ENCODE data around the gene FTSJ1.
"Not testable (repeated sequence)": the region's sequence is repeated elsewhere in the genome, so short reads cannot be mapped to it uniquely, and the experiment has no call there.

The FTSJ1 gene

GRCh38 chrX:48504261-48504660, 28.3 kb downstream of the FTSJ1 start:
- no peak for DNase-seq

DNA sequence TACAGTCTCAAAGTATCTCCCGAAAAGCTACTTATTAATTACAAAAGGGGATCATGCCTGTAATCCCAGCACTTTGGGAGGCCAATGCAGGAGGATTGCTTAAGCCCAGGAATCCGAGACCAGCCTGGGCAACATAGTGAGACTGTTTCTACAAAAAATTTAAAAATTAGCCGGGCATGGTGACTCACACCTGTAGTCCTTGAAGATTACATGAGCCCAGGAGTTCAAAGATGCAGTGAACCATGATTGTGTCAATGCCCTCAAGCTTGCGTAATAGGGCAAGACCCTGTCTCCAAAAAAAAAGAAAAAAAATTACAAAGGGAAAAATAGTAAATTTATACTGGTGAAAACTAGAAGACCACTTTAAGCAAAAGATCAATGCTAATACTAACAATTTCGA, 29.5 kb downstream of the FTSJ1 start:
- DNase-seq, result no peak

DNA sequence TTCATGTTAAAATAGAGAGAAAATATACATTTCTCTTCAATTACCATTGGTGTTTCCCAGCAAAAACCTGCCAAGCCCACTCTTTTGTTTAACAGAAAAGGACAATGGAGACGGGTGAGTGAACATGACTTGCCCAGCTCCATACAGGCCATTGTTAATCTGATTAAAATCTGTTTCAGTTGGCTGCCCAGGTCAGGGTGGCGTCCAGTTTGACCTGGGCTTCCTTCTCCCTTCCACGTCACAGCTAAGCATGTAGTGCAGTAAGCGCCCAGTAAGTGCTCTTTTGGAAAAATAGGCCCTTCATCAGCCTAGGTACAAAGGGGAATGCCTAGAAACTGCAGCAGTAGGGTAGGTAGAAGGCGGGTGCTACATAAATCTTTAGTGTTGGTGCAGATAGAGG, 31.2 kb downstream of the FTSJ1 start:
- no peak for DNase-seq

DNA sequence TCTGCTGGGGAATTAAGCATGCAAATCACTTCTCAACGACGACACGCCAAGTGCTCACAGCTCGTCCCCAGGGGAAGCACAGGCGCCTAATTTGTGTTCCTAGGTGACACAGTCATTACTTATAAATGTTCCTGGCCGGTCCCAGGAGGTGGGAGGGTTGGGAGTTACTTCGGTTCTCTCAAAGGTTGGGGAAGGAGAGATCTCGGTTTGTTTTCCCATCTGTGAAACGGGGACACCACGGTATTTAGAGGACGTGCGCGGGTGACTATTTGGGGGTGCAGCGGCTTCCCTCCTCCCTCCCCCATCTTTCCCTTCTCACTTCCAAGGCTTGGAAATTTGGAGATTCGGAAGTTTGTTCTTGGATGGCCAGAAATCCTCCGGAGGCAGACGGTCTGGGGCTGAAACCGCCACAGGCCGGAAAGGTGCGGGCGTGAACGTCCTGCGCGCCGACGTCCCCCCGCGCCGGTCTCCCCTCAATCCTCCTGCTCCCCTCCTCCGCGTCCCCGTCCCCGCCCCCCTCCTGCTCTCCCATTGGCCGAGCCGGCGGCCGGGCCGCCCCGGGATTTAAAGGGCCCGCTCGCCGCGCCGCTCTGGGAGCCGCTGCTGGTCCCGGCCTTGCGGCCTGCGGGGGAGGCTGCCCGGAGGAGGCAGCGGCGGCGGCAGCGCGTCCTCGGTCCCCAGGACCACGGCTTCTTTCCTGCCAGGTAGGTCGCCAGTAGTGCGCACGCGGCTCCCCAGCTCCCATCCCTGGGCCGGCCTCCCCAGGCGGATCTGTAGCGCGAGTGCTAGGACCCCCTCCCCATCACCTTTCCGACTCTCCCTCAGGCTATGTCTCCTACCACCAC, 32.6 kb downstream of the FTSJ1 start, which contains the start of gene PORCN:
TSS of gene PORCN (plus strand) at position 593 of the 845 bp plus-strand sequence. CDS start 829 bp downstream, outside the sequence.
- peak; percentile 18 for DNase-seq

- no peak for DNase-seq
These were observed 33.2 kb downstream of the FTSJ1 start for GRCh38 chrX:48509245-48509590.

DNA sequence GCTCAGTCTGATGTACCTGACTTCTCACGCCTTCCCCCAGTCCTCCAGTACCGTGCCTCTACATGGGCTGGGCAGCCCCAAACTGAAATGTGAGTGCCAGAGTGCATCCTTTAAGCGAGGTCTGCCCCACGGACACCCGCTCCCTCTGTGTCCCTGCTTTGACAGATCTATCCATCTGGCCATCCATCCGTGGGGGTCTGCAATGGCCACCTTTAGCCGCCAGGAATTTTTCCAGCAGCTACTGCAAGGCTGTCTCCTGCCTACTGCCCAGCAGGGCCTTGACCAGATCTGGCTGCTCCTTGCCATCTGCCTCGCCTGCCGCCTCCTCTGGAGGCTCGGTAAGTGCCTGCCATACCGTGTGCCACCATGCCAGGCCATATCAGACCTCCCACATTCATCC, 33.6 kb downstream of the FTSJ1 start:
- no peak for DNase-seq

DNA sequence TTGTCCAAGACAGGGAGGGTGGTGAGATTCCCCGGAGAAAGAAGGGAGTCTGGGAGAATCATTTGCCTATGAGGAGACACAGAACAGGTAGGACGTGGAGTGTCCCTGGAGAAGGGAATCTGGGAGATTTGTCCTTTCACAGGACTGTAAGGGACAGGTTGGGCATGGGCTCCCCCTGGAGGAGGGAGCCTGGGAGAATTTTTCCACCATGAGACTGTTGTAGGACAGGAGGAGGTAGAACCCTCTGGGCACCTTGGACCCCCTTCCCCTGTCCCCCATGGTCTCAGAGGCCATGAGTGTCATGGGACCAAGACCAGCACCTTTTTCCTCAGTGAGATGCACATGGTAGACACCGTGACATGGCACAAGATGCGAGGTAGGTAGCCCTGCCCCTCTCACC, 35.6 kb downstream of the FTSJ1 start:
- DNase-seq, result no peak

DNA sequence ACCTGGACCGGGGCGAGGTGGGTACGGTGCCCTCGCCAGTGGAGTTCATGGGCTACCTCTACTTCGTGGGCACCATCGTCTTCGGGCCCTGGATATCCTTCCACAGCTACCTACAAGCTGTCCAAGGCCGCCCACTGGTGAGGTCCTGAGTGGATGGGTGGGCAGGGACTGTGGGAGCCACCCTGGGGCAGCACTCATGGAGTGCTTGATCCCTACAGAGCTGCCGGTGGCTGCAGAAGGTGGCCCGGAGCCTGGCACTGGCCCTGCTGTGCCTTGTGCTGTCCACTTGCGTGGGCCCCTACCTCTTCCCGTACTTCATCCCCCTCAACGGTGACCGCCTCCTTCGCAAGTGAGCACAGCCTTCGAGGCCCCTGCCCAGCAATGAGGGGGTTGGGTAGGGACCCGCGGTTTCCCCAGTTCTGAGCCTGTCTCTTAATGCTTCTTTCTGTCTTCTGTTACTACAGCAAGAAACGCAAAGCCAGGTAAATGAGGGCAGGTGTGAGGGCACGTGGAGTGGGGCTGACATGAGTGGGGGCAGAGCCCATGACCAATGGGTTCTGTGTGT, 36.5 kb downstream of the FTSJ1 start:
- DNase-seq, result no peak

DNA sequence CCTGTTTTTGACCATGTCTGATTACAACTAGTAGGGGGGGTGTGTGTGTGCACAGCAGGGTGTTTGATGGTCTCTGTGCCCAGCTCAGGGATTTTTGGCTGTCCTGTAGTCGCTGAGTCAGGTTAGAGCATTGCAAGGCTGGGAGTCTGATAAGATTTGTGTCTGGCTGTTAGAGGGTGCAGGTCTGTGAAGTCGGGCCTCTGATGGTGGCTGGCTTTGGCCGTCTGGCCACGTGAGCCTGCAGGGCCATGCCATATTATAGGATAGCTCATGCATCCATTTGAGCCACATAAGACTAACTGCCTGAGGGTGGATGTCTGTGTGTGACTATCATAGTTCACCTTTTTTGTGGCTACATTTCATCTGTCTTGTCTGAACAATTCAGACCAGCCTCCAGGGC, 37.7 kb downstream of the FTSJ1 start:
- DNase-seq, result no peak

DNA sequence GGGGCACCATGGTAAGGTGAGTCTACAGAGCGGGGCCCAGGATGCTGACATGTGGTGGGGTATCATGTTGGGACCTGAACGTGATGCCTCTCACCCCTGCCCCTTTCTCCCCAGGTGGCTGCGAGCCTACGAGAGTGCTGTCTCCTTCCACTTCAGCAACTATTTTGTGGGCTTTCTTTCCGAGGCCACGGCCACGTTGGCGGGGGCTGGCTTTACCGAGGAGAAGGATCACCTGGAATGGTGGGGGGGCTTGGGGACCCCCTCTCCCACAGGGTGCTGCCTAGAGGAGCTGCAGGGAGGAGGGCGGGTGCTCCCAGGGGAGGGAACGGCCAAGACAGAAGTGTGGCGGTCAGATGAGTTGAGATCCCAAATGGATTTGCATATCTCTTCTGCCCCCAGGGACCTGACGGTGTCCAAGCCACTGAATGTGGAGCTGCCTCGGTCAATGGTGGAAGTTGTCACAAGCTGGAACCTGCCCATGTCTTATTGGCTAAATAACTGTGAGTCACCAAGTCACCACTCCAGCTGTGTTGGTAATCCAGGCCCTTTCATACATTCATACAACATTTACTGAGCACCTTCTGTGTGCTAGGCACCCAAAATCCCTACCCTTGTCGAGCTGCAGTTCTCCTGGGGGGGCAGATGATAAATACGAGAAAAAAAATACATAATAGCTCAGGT, 38.3 kb downstream of the FTSJ1 start:
- DNase-seq, result no peak

GRCh38 chrX:48514868-48515460, 39.0 kb downstream of the FTSJ1 start:
- no peak for DNase-seq

DNA sequence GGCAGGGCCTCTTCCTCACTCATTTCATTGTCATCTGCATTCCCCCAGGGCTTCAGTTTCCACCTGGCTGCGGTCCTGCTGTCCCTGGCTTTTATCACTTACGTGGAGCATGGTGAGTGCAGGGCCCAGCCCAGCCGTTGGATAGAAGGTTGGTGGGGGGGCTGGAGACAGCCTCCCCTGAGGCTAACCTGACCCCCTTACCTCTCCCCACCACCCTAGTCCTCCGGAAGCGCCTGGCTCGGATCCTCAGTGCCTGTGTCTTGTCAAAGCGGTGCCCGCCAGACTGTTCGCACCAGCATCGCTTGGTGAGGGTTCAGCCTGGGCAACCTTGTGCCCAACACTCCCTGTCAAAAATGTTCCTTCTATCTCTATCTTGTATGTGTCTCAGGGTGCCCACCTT, 39.8 kb downstream of the FTSJ1 start:
- DNase-seq, result no peak

GRCh38 chrX:48516285-48516684, 40.3 kb downstream of the FTSJ1 start:
- DNase-seq, result no peak

DNA sequence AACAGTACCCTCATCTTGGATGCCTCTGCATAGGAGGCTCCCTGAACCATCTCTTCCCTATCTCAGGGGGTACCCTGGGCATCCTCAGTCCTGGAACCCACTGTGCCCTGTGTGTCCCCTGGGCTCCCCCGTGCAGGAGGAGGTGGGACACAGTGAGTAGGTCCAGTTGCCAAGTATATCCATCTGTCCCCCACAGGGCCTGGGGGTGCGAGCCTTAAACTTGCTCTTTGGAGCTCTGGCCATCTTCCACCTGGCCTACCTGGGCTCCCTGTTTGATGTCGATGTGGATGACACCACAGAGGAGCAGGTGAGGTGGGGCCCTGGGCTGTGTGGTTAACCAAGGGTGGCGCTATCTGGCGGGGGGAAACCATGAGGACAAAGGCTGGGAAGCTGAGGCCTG, 41.0 kb downstream of the FTSJ1 start:
- no peak for DNase-seq

- DNase-seq, result not testable (repeated sequence)
These were observed 43.5 kb downstream of the FTSJ1 start for GRCh38 chrX:48519481-48519880.

GRCh38 chrX:48520455-48520854, 44.5 kb downstream of the FTSJ1 start:
- DNase-seq, result no peak

DNA sequence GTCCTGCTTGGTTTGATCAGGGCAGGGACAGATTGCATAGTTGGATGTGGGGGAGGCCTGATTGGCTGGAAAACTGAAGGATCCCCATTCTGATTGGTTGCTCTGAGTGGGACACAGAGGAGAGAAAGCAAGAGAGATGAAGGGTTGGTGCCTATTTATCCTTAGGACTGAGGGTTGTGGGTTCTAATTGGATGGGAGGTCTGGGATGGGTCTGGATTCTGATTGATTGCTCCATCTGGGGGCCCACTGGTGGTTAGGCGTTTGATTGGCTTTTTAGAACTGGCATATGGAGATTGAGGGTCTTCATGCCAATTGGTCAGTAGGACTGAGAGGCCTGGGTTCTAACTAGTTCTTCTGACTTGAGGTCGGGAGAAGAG, 45.0 kb downstream of the FTSJ1 start:
- DNase-seq, result no peak

- DNase-seq, result peak; percentile 95
These were observed 45.6 kb downstream of the FTSJ1 start, which contains the start of gene EBP for GRCh38 chrX:48521353-48522243. Gene EBP, plus strand, starts transcription at chrX:48521808. Its CDS starts 1,964 bp downstream, at chrX:48523772.

DNA sequence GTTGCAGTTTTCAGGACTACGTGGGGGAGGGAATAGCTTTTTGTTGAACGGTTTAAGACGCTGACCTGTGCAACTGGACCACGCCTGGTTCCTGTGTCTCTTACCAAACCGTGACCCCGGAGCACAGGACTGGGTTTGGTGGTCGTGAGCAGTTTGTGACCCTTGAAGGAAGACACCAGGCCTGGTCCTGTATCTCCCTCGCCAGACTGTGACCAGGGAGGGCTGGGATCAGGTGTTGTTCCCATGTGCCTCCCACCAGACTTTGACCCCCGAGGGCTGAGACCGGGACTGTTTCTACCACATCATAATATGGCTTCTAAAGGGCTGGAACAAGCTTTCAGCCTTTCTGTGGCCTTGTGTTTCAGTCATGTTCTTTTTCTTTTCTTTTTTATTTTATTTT, 46.3 kb downstream of the FTSJ1 start:
- DNase-seq, result no peak

GRCh38 chrX:48523682-48524081, 47.7 kb downstream of the FTSJ1 start:
- no peak for DNase-seq

DNA sequence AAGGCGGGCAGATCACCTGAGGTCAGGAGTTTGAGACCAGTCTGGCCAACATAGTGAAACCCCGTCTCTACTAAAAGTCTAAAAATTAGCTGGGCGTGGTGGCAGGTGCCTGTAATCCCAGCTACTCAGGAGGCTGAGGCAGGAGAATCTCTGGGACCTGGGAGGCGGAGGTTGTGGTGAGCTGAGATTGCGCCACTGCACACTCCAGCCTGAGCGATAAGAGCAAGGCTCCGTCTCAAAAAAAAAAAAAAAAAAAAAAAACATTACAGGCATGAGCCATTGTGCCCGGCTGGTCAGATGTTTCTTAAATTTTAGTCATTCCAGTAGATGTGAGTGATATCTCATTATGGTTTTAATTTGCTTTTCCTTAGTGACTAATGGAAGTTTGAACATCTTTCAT, 49.9 kb downstream of the FTSJ1 start:
- DNase-seq, result not testable (repeated sequence)

DNA sequence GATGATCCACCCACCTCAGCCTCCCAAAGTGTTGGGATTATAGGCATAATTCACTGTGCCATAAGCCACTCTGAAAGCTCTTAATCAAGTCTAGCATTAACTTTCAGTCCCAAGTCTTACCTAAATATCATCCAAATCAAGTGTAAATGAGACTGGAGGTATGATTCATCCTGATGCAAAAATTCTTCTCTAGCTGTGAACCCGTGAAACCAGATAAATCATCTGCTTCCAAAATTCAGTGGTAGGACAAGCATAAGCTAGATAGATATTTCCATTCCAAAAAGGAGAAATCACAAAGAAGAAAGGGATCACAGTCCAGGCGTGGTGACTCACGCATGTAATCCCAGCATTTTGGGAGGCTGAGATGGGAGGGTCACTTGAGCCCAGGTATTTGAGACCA, 54.7 kb downstream of the FTSJ1 start:
- DNase-seq, result no peak

Data from NCI-H510A treated with DMSO at 0.1 percent for 48 hours (cell line).